SU-DHL-6 (cell line): ENCODE data around the gene COL4A1.

Source experiments
- CTCF ChIP-seq: fragments of 200-600 bp; sonication (generic); IDR thresholded peaks from one replicate; pipeline ENCODE4 v1.5.1; 2017; ENCODE audit warnings: antibody characterized with exemption, mild to moderate bottlenecking, low read length, moderate library complexity; ENCODE audit not compliant: insufficient read depth, poor library complexity, severe bottlenecking
- EZH2phosphoT487 ChIP-seq: fragments of 200-600 bp; sonication (generic), shearing (Covaris generic); conservative IDR thresholded peaks from 2 replicates; pipeline ENCODE4 v1.6.1; 2018; ENCODE audit warnings: mild to moderate bottlenecking, antibody characterized with exemption, low read length, moderate library complexity, mixed read lengths

- no peak for TF ChIP-seq CTCF
- TF ChIP-seq EZH2phosphoT487, result no peak
These were observed 68.2 kb downstream of the COL4A1 start for GRCh38 chr13:110238818-110239195.
